CD4-positive, alpha-beta T cell treated with Interleukin-15 for 4 hours (primary cell): Measurements from ENCODE around the gene RNH1.

ENCODE experiments used
- DNase-seq: peaks from one replicate; pipeline ENCODE4 v3.0.0-alpha.2; 2020; ENCODE audit warnings: low spot score

RNH1 gene

GRCh38 chr11:499201-500076 is 7.6 kb downstream of the RNH1 start:
- DNase-seq: no peak

DNA sequence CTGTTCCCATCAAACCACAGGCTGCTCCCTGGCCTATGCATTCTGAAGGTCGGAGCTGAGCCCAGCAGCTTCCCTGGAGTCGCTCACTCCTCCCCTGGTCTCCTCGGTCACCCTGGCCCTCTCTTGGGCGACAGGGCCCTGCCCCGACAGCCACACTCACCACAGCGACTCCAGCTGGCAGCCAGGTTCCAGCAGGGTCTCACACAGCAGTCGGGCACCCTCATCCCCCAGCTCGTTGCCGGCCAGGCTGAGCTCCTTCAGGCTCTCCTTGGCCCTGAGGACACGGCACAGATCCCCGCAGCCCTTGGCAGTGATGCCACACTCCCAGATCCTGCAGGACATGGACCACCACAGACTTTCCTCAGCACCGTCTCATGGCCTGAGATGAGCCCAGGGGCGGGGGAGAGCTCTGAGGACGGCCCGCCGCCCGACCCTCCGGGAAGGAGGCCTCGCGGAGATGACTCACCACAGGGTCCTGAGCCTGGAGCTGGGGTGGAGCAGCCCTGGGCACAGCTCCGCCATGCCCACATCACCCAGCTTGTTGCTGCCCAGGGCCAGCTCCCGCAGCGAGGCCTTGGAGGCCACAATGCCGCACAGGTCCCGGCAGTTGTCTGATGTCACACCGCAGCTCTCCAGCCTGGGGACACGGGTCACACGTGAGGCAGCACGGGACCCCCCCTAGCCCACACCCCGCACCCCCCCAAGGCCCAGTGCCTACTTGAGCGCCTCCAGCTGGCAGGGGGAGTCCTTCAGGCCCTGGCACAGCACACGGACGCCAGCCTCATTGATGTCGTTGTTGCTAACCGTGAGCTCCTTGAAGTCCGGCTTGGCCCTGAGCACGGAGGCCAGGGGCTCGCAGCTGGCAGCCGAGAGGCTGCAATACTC is 8.5 kb downstream of the RNH1 start:
- no peak for DNase-seq

DNA sequence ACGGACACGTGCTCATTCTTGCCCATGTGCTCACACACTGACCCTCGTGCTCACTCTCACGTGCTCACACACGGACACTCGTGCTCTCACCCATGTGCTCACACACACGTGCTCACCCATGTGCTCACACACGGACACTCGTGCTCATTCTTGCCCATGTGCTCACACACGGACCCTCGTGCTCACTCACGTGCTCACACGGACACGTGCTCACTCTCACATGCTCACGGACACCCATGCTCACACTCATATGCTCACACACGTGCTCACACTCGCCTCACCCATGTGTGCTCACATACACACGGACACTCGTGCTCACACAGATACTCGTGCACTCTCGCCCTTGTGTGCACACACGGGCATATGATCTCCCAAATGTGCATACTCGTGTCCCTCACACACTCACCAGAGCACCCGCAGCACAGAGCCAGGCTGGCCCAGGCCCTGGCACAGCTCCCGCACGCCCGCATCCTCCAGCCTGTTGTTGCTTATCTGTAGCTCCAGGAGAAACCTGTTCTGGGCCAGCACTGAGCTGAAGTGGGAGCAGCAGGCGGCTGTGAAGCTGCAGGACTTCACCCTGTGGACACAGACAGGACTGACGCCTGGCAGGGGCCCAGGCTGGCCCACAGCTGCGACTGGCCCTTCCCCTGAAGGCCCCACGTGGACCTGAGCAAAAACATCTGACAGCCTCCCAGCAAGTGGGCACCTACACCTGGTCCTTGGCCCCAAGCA is 9.3 kb downstream of the RNH1 start:
- DNase-seq: no peak

GRCh38 chr11:496834-497564 is 10.0 kb downstream of the RNH1 start:
- DNase-seq: no peak

- DNase-seq: no peak
Measured at GRCh38 chr11:495537-495931, 11.5 kb downstream of the RNH1 start.

GRCh38 chr11:494761-495536 is 12.1 kb downstream of the RNH1 start:
- DNase-seq: no peak

GRCh38 chr11:492427-493226 is 14.4 kb downstream of the RNH1 start:
- no peak for DNase-seq

- no peak for DNase-seq
Measured at GRCh38 chr11:491358-491757, 15.7 kb downstream of the RNH1 start.

DNA sequence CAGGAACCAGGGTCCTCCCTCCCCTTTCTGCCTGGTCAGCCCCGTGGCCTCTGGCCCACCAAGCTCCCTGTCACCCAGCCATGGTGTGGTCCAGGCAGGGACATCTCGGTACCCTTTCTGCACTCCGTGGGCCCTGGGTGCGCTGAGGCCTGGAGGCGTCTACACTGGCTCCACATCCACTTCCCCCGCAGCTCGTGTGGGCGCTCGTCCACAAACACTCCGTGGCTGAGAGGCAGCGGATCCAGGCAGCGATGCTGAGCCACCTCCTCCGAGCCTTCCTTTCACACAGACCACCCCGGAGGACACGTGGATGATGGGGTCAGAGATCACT is 16.1 kb downstream of the RNH1 start:
- no peak for DNase-seq

- DNase-seq: no peak
Measured at GRCh38 chr11:490186-490929, 16.7 kb downstream of the RNH1 start.

- no peak for DNase-seq
Measured at GRCh38 chr11:489610-490185, 17.3 kb downstream of the RNH1 start.

DNA sequence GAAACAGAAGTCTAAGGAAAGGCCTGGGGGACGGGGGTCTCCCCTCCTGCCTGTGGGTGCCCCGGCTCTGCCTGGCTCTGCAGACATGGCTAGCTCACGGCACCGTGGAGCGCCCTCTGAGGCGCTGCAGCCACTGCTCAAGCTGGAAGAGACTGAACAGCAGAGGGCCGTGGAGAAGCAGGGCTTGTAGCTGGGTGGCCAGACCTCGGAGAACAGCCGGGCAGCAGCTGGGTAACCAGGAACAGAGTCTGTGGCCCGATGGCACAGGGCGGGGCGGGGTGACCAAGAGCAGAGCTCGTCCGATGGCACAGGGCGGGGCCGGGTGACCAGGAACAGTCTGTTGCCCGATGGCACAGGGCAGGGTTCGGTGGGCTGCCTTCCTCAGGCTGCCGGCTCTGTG is 18.1 kb downstream of the RNH1 start:
- no peak for DNase-seq

GRCh38 chr11:488579-488978 is 18.5 kb downstream of the RNH1 start:
- DNase-seq: no peak

DNA sequence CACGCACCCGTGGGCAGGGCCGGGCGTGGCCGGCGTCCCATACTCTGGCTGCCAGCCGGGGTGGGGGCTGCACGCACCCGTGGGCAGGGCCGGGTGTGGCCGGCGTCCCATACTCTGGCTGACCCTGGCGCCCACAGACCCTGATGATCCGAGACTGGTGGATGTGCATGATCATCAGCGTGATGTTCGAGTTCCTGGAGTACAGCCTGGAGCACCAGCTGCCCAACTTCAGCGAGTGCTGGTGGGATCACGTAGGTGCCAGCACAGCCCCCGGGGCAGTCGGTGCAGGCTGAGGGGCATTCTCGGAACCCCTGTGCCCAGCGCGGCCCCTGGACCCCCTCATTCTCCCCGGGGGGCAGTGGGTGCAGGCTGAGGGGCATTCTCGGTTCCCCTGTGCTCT is 19.0 kb downstream of the RNH1 start:
- no peak for DNase-seq

- no peak for DNase-seq
Measured at GRCh38 chr11:487571-488021, 19.4 kb downstream of the RNH1 start.

DNA sequence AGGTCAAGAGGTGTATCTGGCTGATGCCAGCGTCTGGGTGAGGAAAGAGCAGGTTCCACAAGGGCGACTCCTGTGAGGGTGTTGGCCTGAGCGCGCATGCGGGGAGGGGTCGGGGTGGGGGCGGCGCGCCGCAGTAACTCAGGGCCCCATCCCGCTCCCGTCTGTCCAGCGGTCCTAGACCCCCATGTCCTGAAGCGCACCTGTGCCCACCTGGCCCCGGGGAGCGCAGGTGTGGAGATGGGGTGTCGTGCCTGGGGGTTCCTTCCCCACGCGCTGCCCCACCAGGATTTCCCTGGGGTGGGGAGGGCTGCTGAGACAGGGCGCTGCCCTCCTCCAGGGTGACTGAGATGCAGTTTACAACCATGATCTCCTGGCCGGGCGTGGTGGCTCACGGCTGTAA is 20.9 kb downstream of the RNH1 start:
- no peak for DNase-seq

DNA sequence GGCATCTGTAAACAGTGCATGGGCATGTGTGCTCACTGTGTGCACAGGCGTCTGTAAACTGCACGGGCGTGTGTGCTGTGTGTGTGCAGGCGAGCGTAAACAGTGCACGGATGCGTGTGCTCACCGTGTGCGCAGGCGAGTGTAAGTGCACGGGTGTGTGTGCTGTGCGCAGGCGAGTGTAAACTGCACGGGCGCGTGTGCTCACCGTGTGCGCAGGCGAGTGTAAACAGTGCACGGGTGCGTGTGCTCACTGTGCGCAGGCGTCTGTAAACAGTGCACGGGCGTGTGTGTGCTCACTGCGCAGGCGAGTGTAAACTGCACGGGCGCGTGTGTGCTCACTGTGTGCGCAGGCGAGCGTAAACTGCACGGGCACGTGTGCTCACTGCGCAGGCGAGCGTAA is 22.4 kb downstream of the RNH1 start:
- no peak for DNase-seq

DNA sequence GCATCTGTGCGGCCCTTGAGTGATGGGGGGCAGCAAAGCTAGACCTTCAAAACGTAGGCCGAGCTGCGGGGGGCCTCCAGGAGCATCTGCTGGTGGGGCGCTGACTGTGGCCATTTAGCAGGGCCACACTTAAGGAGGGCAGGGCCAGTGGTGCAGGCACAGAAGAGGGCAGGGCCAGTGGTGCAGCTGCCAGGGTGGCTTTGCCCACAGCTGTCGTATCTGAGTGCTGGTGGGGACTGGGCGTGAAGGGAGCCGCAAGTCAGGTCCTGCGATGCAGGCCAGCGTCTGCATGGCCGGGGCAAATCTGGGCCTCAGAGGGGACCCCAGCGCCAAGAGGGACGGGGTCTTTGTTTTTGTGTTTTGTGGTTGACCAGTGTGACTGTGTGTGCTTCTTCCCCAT is 27.7 kb downstream of the RNH1 start:
- no peak for DNase-seq

DNA sequence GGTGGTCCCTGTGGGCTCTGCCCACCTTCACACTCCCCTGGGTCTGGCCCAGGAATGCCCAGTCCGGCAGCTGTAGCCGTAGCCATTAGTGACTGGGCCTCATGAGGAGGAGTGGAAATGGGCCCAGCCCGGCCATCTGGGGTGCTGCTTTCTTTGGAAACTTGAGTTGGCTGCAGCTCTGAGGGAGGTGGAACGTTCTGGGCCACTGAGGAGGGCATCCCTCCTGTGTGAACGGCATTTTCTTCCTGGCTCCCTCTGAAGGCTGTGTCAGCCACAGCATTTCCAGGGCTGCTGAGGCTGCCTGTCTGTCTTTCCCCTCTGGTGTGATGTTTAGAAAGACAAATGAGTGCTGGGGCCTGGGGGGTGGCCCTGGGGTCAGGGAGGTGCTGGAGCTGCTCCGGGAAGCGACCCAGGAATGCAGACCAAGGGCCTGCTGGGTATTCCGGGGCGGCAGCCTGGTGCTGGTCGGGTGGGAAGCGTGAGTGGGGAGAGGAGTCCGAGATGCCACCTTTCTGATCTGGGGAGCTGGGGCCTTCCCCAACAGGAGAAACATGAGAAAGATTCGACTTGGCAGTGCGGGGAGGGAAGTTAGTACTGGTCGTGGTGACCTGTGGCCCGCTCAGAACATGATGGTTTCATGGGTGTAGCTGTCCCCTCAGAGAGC is 29.9 kb downstream of the RNH1 start:
- DNase-seq: no peak
